ENCODE results near the gene COL18A1.

COL18A1 gene

GRCh38 chr21:45457161-45457831, 52.3 kb downstream of the COL18A1 start:
- no peak for DNase-seq

GRCh38 chr21:45457832-45458172, 52.8 kb downstream of the COL18A1 start:
- DNase-seq, result no peak

GRCh38 chr21:45458281-45459170, 53.6 kb downstream of the COL18A1 start:
- no peak for DNase-seq

- no peak for DNase-seq
Measured at GRCh38 chr21:45459171-45460010, 54.4 kb downstream of the COL18A1 start.

GRCh38 chr21:45460011-45460565, 55.1 kb downstream of the COL18A1 start:
- no peak for DNase-seq

GRCh38 chr21:45460611-45461368, 55.8 kb downstream of the COL18A1 start:
- DNase-seq, result no peak

GRCh38 chr21:45461369-45461750, 56.4 kb downstream of the COL18A1 start:
- DNase-seq, result no peak

- DNase-seq, result no peak
Measured at GRCh38 chr21:45461806-45462341, 56.9 kb downstream of the COL18A1 start.

- DNase-seq, result no peak
Measured at GRCh38 chr21:45463871-45464270, 58.9 kb downstream of the COL18A1 start.

GRCh38 chr21:45464309-45464708, 59.3 kb downstream of the COL18A1 start:
- DNase-seq, result no peak

GRCh38 chr21:45465105-45465504, 60.1 kb downstream of the COL18A1 start:
- no peak for DNase-seq

GRCh38 chr21:45465611-45466329, 60.8 kb downstream of the COL18A1 start:
- no peak for DNase-seq

- DNase-seq, result no peak
Measured at GRCh38 chr21:45466330-45467220, 61.6 kb downstream of the COL18A1 start.

GRCh38 chr21:45467221-45467779, 62.3 kb downstream of the COL18A1 start:
- no peak for DNase-seq

GRCh38 chr21:45468051-45468970, 63.3 kb downstream of the COL18A1 start:
- no peak for DNase-seq

- DNase-seq, result no peak
Measured at GRCh38 chr21:45468971-45469272, 64.0 kb downstream of the COL18A1 start.

- no peak for DNase-seq
Measured at GRCh38 chr21:45469273-45470086, 64.5 kb downstream of the COL18A1 start.

- no peak for DNase-seq
Measured at GRCh38 chr21:45470087-45470515, 65.1 kb downstream of the COL18A1 start.
